Parietal lobe (tissue), 1 donor: ENCODE results near the gene LAS1L. TPM values are rescaled to one million over a fixed set of nuclear protein-coding genes. Genes with fewer than 3 reads are reported as not detected.

ENCODE experiments used
- total RNA-seq: library from RNA; depleted of rRNA; stranded (reverse); fragments of >200 nt; gene quantifications from one replicate; pipeline ENCODE4 v1.2.3, GENCODE V29; 2014

LAS1L gene
- total RNA-seq = 24.7 TPM

DNA sequence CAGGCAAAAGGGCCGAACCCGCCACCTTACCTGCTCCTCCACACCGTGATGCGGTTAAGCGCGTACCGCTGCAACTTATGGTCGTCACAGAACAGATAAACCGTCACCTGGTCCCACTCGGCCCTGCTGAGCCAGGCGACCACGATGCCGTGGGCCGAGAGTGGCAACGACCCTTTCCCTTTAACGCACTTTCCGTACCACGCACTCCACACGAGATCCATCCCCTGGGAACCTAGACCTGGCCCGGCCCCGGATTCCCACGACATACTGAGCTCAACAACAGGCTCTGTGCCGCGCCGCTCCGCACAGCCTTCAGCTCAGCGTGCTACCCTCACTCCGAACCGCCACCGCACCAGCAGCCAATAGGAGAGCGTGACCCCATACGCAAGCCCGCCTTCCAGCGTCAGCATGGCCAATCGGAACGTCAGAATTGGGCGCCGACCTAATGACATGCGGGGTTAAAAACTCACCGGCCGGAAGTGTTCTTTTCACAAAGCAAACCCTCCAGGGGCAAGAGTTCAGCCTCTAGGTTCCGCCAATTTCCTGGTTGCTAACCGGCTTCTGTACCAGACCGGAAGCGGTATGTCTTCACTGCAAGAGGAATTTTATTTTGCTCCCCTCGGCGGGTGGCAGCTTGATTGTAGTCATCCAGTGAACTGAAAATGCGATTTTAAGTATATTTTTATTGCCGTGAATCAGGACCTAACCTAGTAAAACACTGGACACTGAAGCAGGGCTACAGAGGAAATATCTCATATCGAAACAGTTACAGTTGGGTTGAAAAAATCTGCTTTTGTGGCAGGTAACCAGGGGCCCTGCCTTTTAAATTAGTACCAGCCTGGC is at the start of gene LAS1L:
Gene LAS1L (minus strand): TSS at position 338 of the 843 bp plus-strand sequence. CDS start 72 bp downstream, at position 266.

Other genes starting within 250 kb of the LAS1L start
- gene MSN, start 132.9 kb upstream of the LAS1L start, total RNA-seq = 27.2 TPM